CD4-positive, alpha-beta T cell treated with Interleukin-6 at 100 ng/mL for 8 hours (primary cell): ENCODE results near the gene MYBBP1A.

Experiments
- DNase-seq: peaks from one replicate; pipeline ENCODE4 v3.0.0-alpha.2; 2020; ENCODE audit warnings: mixed read lengths, low spot score

MYBBP1A gene

GRCh38 chr17:4520060-4520893 is 34.9 kb downstream of the MYBBP1A start:
- no peak for DNase-seq

DNA sequence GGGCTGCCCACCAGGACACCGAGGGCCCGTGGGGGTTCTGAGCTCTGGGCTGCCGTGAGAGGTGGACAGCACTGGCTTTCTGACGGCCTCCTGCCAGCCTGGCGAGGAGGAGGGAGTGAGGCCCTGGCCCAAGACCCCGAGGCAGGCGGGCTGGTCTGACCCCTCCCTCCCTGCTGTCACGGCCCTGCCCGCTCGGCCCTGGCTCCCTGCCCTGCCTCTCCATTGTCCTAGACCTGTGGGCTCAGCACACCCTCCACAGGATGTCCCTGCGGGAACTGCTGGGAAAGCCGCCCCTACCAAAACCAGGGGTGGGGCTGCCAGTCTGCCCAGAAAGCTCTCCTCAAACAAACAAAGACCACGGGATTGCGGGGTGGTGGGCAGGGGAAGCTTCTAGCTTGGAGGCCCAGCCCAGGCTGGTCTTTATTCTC is 35.8 kb downstream of the MYBBP1A start:
- DNase-seq, result no peak

GRCh38 chr17:4518901-4519300 is 36.3 kb downstream of the MYBBP1A start:
- DNase-seq, result no peak

GRCh38 chr17:4516735-4517134 is 38.4 kb downstream of the MYBBP1A start:
- no peak for DNase-seq

DNA sequence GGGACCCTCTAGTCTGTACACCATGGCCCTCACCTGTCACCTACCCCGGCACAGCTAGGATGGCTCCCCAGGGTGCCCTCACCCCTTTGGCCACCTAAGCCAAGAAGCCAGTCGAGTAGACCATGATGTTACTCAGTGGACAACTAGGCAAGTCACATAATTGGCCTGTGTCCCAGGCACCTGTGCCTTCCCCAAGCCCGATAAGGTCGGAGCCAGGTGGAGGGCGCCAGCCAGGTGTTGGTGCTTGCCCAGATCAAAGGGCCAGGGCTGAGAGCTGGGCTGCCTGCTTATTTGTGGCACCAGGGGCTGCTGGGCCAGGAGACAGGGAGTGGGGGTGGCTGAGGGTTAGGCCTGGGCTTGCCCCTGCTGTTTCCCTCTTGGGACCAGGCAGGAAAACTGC is 39.7 kb downstream of the MYBBP1A start:
- DNase-seq, result no peak

- no peak for DNase-seq
These were observed 40.4 kb downstream of the MYBBP1A start for GRCh38 chr17:4514779-4515178.

GRCh38 chr17:4514206-4514605 is 41.0 kb downstream of the MYBBP1A start:
- no peak for DNase-seq

DNA sequence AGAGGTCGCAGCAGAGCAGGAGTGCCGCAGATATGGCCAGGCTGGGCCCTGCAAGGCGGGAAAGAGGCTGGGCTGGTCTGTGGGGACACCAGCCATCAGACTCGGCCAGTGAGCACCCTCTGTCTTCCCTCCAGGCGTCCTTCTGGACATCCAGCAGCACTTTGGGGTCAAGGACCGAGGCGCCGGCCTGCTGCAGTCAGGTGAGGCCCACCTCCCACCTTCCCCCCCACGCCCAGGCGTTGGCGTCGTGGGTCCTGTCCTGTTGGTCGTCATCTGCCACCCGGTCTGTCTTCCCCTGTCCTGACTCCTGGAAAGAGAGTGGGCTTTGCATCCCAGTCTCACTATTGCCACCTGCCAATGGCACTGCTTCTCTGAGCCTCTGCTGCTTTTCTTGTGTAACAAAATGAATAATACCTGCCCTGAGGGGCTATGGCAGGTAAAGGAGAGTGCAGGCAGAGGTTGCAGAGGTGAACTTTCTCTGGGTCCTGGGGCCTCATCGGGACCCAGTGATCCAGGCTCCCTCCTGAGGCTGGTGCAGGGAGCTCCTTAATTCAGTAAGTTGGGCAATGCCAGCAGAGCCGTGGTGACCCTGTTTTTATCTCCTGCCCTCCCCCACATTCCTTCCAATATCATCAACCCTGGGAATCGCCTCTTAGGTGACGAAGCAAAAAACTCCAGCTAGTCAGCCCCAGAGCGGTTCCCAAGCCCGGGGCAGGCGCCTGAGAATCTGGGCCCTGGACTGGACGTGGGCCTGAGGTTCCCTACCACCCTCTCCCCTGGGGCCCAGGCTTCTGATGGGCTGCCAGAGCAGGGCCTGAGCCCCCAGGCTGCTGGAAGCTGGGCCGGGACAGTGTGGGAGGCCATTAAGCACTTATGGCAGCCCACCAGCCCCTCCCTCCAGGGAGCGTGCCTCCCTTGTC is 41.8 kb downstream of the MYBBP1A start:
- no peak for DNase-seq

DNA sequence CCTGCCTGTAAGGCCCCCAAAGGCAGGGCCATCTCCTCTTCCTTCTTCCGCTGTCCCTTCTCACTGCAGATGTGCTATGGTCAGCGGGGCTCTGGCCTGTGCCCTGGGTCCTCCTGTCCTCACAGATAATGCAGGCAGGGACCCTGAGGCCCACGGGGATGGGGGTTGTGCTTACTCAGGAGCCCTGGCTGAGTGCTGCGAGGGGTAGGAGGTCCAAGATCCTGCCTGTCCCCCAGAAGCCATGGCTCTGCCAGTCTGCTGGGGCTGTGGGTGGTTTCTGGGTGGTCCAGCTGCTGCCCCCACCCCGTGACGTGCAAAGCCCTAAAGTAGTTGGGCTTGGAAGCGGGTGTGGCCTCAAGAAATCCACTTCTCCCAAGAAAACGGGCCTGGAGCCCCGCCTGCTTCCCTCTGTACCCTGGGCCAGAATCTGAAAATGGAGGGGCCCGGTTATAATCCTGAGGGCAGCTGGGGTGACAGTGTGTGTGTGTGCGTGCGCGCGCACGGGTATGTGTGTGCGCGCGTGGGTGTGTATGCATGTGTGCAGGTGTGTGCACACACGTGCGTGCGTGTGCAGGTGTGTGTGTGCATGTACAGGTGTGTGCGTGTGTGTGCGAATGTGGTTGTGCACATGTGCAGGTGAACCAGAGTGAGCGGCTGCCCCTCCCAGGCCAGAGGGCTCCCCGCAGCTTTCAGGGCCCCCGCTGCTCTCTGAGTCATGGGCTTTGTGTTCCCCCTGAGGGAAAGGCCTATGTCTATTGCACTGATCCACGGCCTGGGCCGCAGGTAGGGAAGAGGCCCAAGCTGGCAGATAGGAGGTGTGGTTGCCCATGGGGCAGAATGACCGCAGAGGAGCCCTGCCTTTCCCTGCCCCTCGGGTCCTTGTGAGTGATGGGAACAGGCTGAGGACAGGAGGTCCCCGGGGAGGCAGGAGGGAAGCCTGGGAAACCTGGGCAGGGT is 42.8 kb downstream of the MYBBP1A start:
- no peak for DNase-seq

- no peak for DNase-seq
These were observed 43.8 kb downstream of the MYBBP1A start for GRCh38 chr17:4511199-4511932.

GRCh38 chr17:4510618-4510941 is 44.6 kb downstream of the MYBBP1A start:
- no peak for DNase-seq

GRCh38 chr17:4509923-4510617 is 45.1 kb downstream of the MYBBP1A start:
- DNase-seq, result no peak

DNA sequence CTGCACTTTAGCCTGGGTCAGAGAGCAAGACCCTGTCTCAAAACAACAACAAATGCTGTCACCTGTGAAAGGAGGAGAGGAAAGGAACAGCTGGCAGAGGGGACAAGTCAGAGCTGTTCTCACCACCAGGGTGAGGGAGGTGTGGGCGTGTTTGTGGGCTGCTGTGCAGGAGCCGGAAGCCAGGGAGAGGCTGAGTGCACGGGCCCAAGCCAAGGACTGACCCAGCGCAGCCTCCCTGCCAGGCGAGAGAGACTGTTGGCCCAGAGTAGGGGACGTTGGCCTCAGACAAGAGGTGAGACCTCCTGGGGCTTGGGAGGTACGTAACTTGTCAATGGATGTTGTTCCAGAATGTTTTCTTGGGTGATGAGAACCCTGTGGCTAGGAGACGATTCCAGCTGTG is 45.8 kb downstream of the MYBBP1A start:
- no peak for DNase-seq

- DNase-seq, result no peak
These were observed 47.0 kb downstream of the MYBBP1A start for GRCh38 chr17:4508207-4508606.

- DNase-seq, result no peak
These were observed 47.6 kb downstream of the MYBBP1A start for GRCh38 chr17:4507361-4508111.

DNA sequence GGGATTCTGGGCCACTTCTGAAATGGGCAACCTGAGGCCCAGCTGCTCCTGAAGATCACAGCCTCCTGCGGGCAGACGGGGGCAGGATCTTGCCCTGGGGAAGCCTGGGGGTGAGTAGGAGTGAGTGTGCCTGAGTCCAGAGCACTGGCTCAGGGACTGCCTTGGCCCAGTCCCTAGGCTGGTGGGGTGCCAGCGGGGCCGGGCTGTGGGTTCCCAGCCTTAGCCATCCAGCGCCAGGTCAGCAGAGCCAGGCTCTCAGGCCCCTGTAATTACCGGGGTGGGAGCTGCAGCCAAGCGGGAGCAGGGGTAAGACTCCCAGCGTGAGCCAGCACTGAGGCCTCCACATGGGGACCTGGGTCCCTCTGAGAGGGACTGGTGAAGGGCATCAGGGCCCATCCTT is 48.3 kb downstream of the MYBBP1A start:
- no peak for DNase-seq

DNA sequence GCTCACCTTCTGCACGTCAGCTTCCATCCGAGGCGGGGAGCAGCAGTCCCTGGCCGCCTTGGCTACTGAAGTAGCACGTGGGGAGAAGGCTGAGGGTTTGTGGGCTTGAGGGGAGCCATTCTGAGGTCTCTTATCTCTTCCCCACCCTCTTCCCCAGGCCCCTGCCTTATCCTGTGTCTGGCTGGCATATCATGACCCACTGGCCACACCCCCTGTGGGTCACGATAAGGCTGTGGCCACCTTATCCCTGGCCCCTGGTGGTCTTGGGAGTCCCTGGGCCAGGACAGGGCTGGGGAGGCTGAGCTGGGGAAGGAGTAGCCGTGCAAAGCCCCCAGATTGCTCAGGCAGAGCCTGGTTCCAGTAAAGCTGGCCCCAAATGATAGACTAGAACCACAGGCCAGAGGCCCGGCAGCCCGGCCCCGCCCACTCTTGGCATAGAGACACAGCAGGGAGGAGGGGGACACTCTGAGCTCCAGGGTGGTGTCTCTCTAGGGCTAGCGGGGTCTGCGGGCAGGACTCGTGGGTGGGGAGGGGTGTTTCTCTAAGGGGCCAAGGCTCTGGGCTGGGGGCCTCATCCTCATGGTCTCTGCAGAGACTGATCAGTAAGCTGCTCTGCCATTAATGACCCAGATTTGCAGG is 48.9 kb downstream of the MYBBP1A start:
- no peak for DNase-seq

- no peak for DNase-seq
These were observed 50.0 kb downstream of the MYBBP1A start for GRCh38 chr17:4505187-4505586.

DNA sequence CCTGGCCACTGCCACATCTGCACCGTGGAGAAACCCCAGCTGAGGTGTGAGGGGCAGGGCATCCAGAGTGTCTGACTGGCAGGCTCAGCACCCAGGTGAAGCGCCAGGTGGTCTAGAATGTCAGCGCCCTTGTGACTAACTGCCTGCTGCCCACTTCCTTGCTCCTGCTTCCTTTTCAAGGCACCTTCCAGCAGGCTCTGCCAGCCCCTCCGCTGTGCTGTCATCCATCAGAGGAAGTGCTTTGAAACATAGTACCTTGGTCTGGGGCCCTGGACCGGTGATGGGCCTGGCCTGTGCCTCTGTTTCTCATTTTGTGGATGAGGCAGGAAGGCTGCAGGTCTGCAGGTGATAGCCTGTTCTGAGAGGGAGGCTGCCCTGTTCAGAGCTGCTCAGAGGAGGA is 51.0 kb downstream of the MYBBP1A start:
- peak; percentile 8 for DNase-seq
